HG03159 (cell line): ENCODE results near the gene TIMM10B.
"Not testable (repeated sequence)": the region's sequence is repeated elsewhere in the genome, so short reads cannot be mapped to it uniquely, and the experiment has no call there.

Experiments used
- ATAC-seq: cut with Tn5 transposase; IDR thresholded peaks from one replicate; pipeline ENCODE4 v1.9.1; 2021; ENCODE audit warnings: mild to moderate bottlenecking, moderate library complexity; ENCODE audit not compliant: unreplicated experiment

TIMM10B gene

GRCh38 chr11:6504166-6504565, 22.9 kb downstream of the TIMM10B start:
- ATAC-seq, result no peak

- ATAC-seq, result no peak
These were observed 24.4 kb downstream of the TIMM10B start for GRCh38 chr11:6505577-6506240.

- ATAC-seq, result no peak
These were observed 35.6 kb downstream of the TIMM10B start for GRCh38 chr11:6516865-6517264.

GRCh38 chr11:6520265-6520664, 39.0 kb downstream of the TIMM10B start:
- ATAC-seq, result no peak

GRCh38 chr11:6521946-6522345, 40.6 kb downstream of the TIMM10B start:
- not testable (repeated sequence) for ATAC-seq

DNA sequence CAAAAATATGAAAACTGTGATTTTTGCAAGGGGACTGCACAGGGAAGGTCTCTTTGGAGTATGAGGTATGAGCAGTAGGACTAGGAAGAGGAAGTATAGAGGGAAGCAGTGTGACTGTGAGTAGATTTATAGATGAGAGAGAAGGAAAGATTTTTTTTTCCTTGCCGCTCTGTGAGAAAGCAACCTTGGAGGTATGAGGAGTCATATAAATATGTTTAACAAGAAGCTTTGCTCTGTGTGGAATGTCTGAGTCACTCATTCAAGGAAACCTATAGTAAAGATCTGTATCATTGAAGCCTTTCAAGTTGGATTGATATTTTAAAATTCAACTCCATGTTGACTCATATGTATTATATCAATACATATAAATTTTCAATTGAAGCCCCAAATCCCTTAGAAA, 42.0 kb downstream of the TIMM10B start:
- no peak for ATAC-seq

GRCh38 chr11:6526411-6527135, 45.3 kb downstream of the TIMM10B start:
- no peak for ATAC-seq

DNA sequence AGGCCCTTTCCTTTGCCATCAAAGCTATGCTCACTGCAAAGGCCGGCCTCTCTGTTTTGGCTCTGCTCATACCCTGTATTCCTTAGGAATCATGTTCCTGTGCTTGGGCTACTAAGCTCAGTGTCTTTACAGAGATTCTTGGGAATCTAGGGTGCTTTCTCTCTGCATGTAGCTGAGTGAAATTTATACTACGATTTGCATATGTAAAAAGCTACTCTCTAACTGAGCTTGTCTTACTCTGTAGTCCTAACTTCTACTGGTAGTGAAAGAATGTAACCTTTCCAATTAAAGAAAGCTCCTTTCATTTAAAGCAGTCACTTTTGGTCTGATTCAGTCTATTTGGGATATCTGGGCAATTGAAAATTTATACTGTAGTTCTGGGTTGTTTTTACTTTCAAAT, 48.0 kb downstream of the TIMM10B start:
- no peak for ATAC-seq

- no peak for ATAC-seq
These were observed 49.5 kb downstream of the TIMM10B start for GRCh38 chr11:6530848-6531247.

DNA sequence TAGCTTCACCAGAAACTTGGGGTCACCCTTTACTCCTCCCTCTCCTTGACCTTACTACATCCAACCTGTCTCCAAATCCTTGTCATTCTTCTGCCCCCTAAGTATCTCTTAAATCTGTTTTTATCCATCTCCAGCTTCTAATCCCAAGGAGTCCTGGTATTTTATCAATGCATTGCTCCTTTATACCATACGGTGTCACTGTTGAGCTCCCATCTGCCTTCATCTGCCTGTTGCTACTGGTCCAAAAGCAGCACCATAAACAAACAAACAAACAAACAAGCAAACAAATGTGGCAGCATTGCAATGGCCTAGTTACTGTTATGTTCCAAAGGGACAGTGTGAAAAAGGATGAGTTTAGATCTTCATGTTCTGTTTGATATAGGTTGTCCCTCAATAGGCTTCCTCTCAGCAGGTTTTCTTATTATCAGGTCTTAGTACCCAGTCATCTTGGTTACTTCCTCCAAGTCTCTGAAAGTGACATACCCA, 50.0 kb downstream of the TIMM10B start:
- ATAC-seq, result no peak
